ENCODE results near the gene GPS1. TPM values are rescaled to one million over a fixed set of nuclear protein-coding genes. Genes with fewer than 3 reads are reported as not detected.
A peak's percentile ranks its signal among the peaks of the same experiment; 100 is the strongest.

The GPS1 gene
- total and polyA plus RNA-seq, 10 of the 15 experiments (the other 5 are each of a cell fraction or from before 2014, with no cell fraction given), result 2.2 to 146 (median 77.7) TPM

- peak; percentile 50; the same call in 1 of the 2 replicates for TF ChIP-seq ELK1 (IDR thresholded peaks at IDR 0.05; ENCODE audit: low read depth, low read length)
- TF ChIP-seq LARP7 (IDR thresholded peaks at IDR 0.05), result peak; percentile 71
- TF ChIP-seq, protein P1, sequence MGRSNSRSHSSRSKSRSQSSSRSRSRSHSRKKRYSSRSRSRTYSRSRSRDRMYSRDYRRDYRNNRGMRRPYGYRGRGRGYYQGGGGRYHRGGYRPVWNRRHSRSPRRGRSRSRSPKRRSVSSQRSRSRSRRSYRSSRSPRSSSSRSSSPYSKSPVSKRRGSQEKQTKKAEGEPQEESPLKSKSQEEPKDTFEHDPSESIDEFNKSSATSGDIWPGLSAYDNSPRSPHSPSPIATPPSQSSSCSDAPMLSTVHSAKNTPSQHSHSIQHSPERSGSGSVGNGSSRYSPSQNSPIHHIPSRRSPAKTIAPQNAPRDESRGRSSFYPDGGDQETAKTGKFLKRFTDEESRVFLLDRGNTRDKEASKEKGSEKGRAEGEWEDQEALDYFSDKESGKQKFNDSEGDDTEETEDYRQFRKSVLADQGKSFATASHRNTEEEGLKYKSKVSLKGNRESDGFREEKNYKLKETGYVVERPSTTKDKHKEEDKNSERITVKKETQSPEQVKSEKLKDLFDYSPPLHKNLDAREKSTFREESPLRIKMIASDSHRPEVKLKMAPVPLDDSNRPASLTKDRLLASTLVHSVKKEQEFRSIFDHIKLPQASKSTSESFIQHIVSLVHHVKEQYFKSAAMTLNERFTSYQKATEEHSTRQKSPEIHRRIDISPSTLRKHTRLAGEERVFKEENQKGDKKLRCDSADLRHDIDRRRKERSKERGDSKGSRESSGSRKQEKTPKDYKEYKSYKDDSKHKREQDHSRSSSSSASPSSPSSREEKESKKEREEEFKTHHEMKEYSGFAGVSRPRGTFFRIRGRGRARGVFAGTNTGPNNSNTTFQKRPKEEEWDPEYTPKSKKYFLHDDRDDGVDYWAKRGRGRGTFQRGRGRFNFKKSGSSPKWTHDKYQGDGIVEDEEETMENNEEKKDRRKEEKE (IDR thresholded peaks at IDR 0.05), result no peak
- TF ChIP-seq ZBED1 (IDR thresholded peaks at IDR 0.05; ENCODE audit: borderline replicate concordance), result no peak
- TF ChIP-seq MXI1 (IDR thresholded peaks at IDR 0.05; ENCODE audit: low read depth, low read length), result peak; percentile 68
- peak; percentile 37; the same call in 1 of the 2 replicates for TF ChIP-seq ASH2L (IDR thresholded peaks at IDR 0.05; ENCODE audit: borderline replicate concordance, low read depth)
- TF ChIP-seq CREB1 (IDR thresholded peaks at IDR 0.05; ENCODE audit: low read depth), result peak; percentile 76; the same call in 1 of the 2 replicates
- peak; percentile 54 for TF ChIP-seq SIX5 (IDR thresholded peaks at IDR 0.05; ENCODE audit: low read depth, low read length, severe bottlenecking)
- no peak for TF ChIP-seq BRCA1 (IDR thresholded peaks at IDR 0.05; ENCODE audit: low read depth, low read length)
- peak; percentile 63 for TF ChIP-seq HCFC1 (IDR thresholded peaks at IDR 0.05; ENCODE audit: low read length)
- peak; percentile 51 to 53 for TF ChIP-seq EGR1 (IDR thresholded peaks at IDR 0.05; ENCODE audit: borderline replicate concordance in 1 of 2, low read depth in 2 of 2, low read length in 2 of 2)
- TF ChIP-seq POLR2A (IDR thresholded peaks at IDR 0.05; ENCODE audit: low read depth, low read length), result peak; percentile 74
- no peak for TF ChIP-seq ATF2 (IDR thresholded peaks at IDR 0.05; ENCODE audit: low read length)
- peak; percentile 58; the same call in 1 of the 2 replicates for TF ChIP-seq TBL1XR1 (IDR thresholded peaks at IDR 0.05; ENCODE audit: low read depth, low read length)
- TF ChIP-seq SMAD5 (IDR thresholded peaks at IDR 0.05; ENCODE audit: low read depth), result no peak
- peak; percentile 67 for TF ChIP-seq BACH1 (IDR thresholded peaks at IDR 0.05; ENCODE audit: borderline replicate concordance)
- no peak for TF ChIP-seq EP300 (IDR thresholded peaks at IDR 0.05; ENCODE audit: borderline replicate concordance in 1 of 2, control insufficient read depth in 1 of 2, low read depth in 2 of 2, low read length in 2 of 2)
- TF ChIP-seq GATAD2B (conservative IDR thresholded peaks at IDR 0.05; ENCODE audit: low read depth), result peak; percentile 46
- TF ChIP-seq ZNF24 (IDR thresholded peaks at IDR 0.05), result no peak
- TF ChIP-seq GABPA (IDR thresholded peaks at IDR 0.05; ENCODE audit: low read depth), result peak; percentile 91
- no peak for TF ChIP-seq SUZ12 (IDR thresholded peaks at IDR 0.05; ENCODE audit: unreplicated experiment)
- no peak for TF ChIP-seq NR2C2 (IDR thresholded peaks at IDR 0.05; ENCODE audit: borderline replicate concordance, control insufficient read depth, insufficient read length, low read depth)
- no peak for TF ChIP-seq WRNIP1 (IDR thresholded peaks at IDR 0.05; ENCODE audit: borderline replicate concordance, low read depth, low read length)
These were observed at the start of gene GPS1, which contains the start of gene RFNG (continued) for GRCh38 chr17:82051776-82052637.
